K562 (cell line): ENCODE results near the gene ZCCHC24. TPM values are rescaled to one million over a fixed set of nuclear protein-coding genes. Genes with fewer than 3 reads are reported as not detected.

ENCODE experiments used
- ATAC-seq: fragments of 200-7000 bp; cut with Tn5 transposase; 3 replicates; pipeline ENCODE4 v1.9.1; 2020; ENCODE audit warnings: moderate library complexity
- BruUV-seq: library from RNA; stranded (reverse); fragments of 400-500 nt; replicated peaks from 2 replicates; lab custom pipeline; 2021; lab: Mats Ljungman, UMichigan
- CTCF ChIA-PET: fragments of 300-600 bp; formaldehyde crosslinking; extraction: SDS; loops from one replicate; lab custom pipeline; 2021; ENCODE audit warnings: low intra/inter-chr PET ratio; lab: Yijun Ruan, JAX
- POLR2A ChIA-PET: fragments of 300-600, 350-650 bp; sonication (Branson Sonifier 250); formaldehyde crosslinking; extraction: SDS; loops from one replicate; lab custom pipeline; 2021; ENCODE audit warnings: antibody characterized with exemption, inconsistent platforms; lab: Yijun Ruan, JAX
- DNase-seq, 4 experiments: peaks; one replicate each; pipeline versions ENCODE4 v3.0.0 to v3.0.0-alpha.2; 2011 to 2018; ENCODE audit warnings: low spot score in 3 of 4, mixed read lengths in 3 of 4; ENCODE audit errors: extremely low read depth in 1 of 4
- FAIRE-seq: peaks from 2 replicates; lab custom pipeline; 2011; peaks lifted over from hg19 to GRCh38; lab: Jason Lieb, UNC
- H2AFZ ChIP-seq: 2 replicates; pipeline ENCODE4 v1.6.0; 2011; ENCODE audit warnings: low read depth, low read length, control low read depth, inconsistent platforms
- H3K27ac ChIP-seq: fragments of 200-600 bp; 3 replicates; pipeline ENCODE4 v1.8.0; 2011; ENCODE audit warnings: low read depth, mild to moderate bottlenecking, control low read depth, inconsistent platforms, low read length, moderate library complexity, mixed read lengths; ENCODE audit errors: extremely low read depth
- H3K27me3 ChIP-seq, 2 experiments: fragments of 300-600 bp in 1 of 2; 2 replicates in 1 of 2; 3 replicates in 1 of 2; pipeline versions ENCODE4 v1.6.0 to v1.8.0; 2011; ENCODE audit warnings: inconsistent platforms in 2 of 2, low read length in 2 of 2, mild to moderate bottlenecking in 1 of 2, mixed read lengths in 1 of 2, moderate library complexity in 1 of 2; ENCODE audit not compliant: control insufficient read depth in 2 of 2, insufficient read depth in 2 of 2
- H3K36me3 ChIP-seq: fragments of 300-600 bp; 3 replicates; pipeline ENCODE4 v1.8.0; 2011; ENCODE audit warnings: mild to moderate bottlenecking, low read length, inconsistent platforms; ENCODE audit not compliant: control insufficient read depth, insufficient read depth
- H3K4me1 ChIP-seq, 2 experiments: fragments of 200-600 bp in 1 of 2; replicated peaks in 1 of 2; 2 replicates in 1 of 2; 3 replicates in 1 of 2; pipeline versions ENCODE4 v1.5.1 to v1.8.0; 2011; ENCODE audit warnings: inconsistent platforms in 2 of 2, low read length in 2 of 2, mild to moderate bottlenecking in 1 of 2, mixed read lengths in 1 of 2, moderate library complexity in 1 of 2; ENCODE audit not compliant: control insufficient read depth in 2 of 2, insufficient read depth in 2 of 2
- H3K4me2 ChIP-seq: 2 replicates; pipeline ENCODE4 v1.6.1; 2011; ENCODE audit warnings: low read length, control low read depth, inconsistent platforms, mixed read lengths; ENCODE audit not compliant: insufficient read depth
- H3K4me3 ChIP-seq: fragments of 200-600 bp; sonication (generic), shearing (Covaris generic); 2 replicates; pipeline ENCODE4 v1.5.1; 2016; ENCODE audit warnings: control low read depth, inconsistent platforms
- H3K79me2 ChIP-seq: fragments of 200-600 bp; 3 replicates; pipeline ENCODE4 v1.8.0; 2011; ENCODE audit warnings: low read length, inconsistent platforms; ENCODE audit not compliant: control insufficient read depth, insufficient read depth
- H3K9ac ChIP-seq, 2 experiments: 2 replicates each; pipeline versions ENCODE4 v1.6.0 to v1.6.1; 2011; ENCODE audit warnings: low read depth in 2 of 2, low read length in 2 of 2, control low read depth in 1 of 2, inconsistent platforms in 1 of 2, mild to moderate bottlenecking in 1 of 2, mixed read lengths in 1 of 2; ENCODE audit not compliant: insufficient read depth in 1 of 2
- H3K9me1 ChIP-seq: one replicate; pipeline ENCODE4 v1.6.0; 2011; ENCODE audit warnings: inconsistent platforms, mild to moderate bottlenecking, low read length, moderate library complexity; ENCODE audit not compliant: control insufficient read depth, insufficient read depth
- H3K9me3 ChIP-seq: replicated peaks from 2 replicates; pipeline ENCODE4 v1.5.1; 2011; ENCODE audit warnings: low read depth, low read length, inconsistent platforms; ENCODE audit not compliant: control insufficient read depth, insufficient read depth
- H4K20me1 ChIP-seq: replicated peaks from 2 replicates; pipeline ENCODE4 v1.6.1; 2011; ENCODE audit warnings: low read length, inconsistent platforms, mixed read lengths; ENCODE audit not compliant: control insufficient read depth, insufficient read depth
- ADNP ChIP-seq: fragments of 200-800 bp; sonication (Bioruptor generic); IDR thresholded peaks from 2 replicates; pipeline ENCODE4 v1.6.1; 2016; ENCODE audit warnings: missing genetic modification characterization, missing compliant biosample characterization
- CBX3 ChIP-seq, 2 experiments: IDR thresholded peaks; 1 replicate in 1 of 2; 2 replicates in 1 of 2; pipeline ENCODE4 v1.6.1; 2012; ENCODE audit warnings: inconsistent platforms in 2 of 2, low read length in 2 of 2, borderline replicate concordance in 1 of 2, control low read depth in 1 of 2
- CCAR2 ChIP-seq: fragments of 200-400 bp; formaldehyde crosslinking; IDR thresholded peaks from 2 replicates; pipeline ENCODE4 v1.6.1; 2017; ENCODE audit warnings: mild to moderate bottlenecking, low read depth, low read length
- CHD2 ChIP-seq: IDR thresholded peaks from 2 replicates; pipeline ENCODE4 v1.6.1; 2011; ENCODE audit warnings: low read depth, low read length
- E2F6 ChIP-seq, 2 experiments: IDR thresholded peaks; 2 replicates each; pipeline ENCODE4 v1.6.1; 2011; ENCODE audit warnings: borderline replicate concordance in 1 of 2, control low read depth in 1 of 2, low read depth in 1 of 2, low read length in 1 of 2, mild to moderate bottlenecking in 1 of 2, mixed read lengths in 1 of 2, moderate library complexity in 1 of 2; ENCODE audit not compliant: insufficient read depth in 1 of 2, insufficient read length in 1 of 2, poor library complexity in 1 of 2, severe bottlenecking in 1 of 2; ENCODE audit errors: extremely low read depth in 1 of 2
- PCBP1 ChIP-seq: fragments of 200-400 bp; formaldehyde crosslinking; IDR thresholded peaks from 2 replicates; pipeline ENCODE4 v1.6.1; 2018; ENCODE audit warnings: mild to moderate bottlenecking, low read depth, low read length; ENCODE audit not compliant: poor library complexity, severe bottlenecking
- ZNF197 ChIP-seq: fragments of 200-800 bp; sonication (Bioruptor generic); IDR thresholded peaks from 2 replicates; pipeline ENCODE4 v1.6.1; 2016; ENCODE audit warnings: low read depth, missing genetic modification characterization, missing compliant biosample characterization
- ZNF318 ChIP-seq, 2 experiments: fragments of 450-650 bp; IDR thresholded peaks; 2 replicates each; pipeline ENCODE4 v1.6.1; 2016; ENCODE audit warnings: mild to moderate bottlenecking in 2 of 2, borderline replicate concordance in 1 of 2, low read depth in 1 of 2, moderate library complexity in 1 of 2
- ZNF79 ChIP-seq: fragments of 250-450 bp; sonication (Bioruptor Pico); IDR thresholded peaks from 2 replicates; pipeline ENCODE4 v1.4.0; 2020; ENCODE audit warnings: low read depth, mild to moderate bottlenecking, moderate library complexity
- WGBS: fragments of 100-300 bp; shearing (Covaris generic); methylation state at CpG from one replicate; pipeline ENCODE4 v1.1.6; 2016; ENCODE audit warnings: low coverage, mixed read lengths; ENCODE audit not compliant: insufficient coverage; ENCODE audit errors: missing lambda C conversion rate; 5-methylcytosine and 5-hydroxymethylcytosine counted together
- in situ Hi-C: fragments of 300-500 bp; cut with MboI; formaldehyde crosslinking; loops from 4 replicates; pipeline ENCODE4 v1.15.0; 2018; ENCODE audit warnings: inconsistent platforms, mixed read lengths
- intact Hi-C: fragments of 100-400 bp; cut with micrococcal nuclease; formaldehyde crosslinking; loops from 2 replicates; pipeline ENCODE4 v1.14.2; 2022
- polyA plus RNA-seq, 8 experiments: library from polyadenylated mRNA; depleted of rRNA in 4 of 8; stranded (reverse) in 5 of 8; unstranded in 3 of 8; fragments of >200 nt; fragmentation: Nextera tagmentation in 2 of 8; fragmentation: Illumina TruSeq in 1 of 8; extraction: Ambion mirVana in 2 of 8; extraction: Trizol in 1 of 8; gene quantifications; 2 replicates each; pipeline versions ENCODE4 v1.2.1 to v1.2.3, GENCODE V29; 2011 to 2014; ENCODE audit warnings: inconsistent platforms in 1 of 8, missing spikeins in 1 of 8
- total RNA-seq, 7 experiments: library from RNA; depleted of rRNA in 6 of 7; stranded (reverse); fragments of >200 nt in 6 of 7; fragmentation: Illumina TruSeq in 2 of 7; extraction: Trizol in 2 of 7; gene quantifications; 2 replicates each; pipeline versions ENCODE4 v1.2.1 to v1.2.3, GENCODE V29; 2011 to 2021; ENCODE audit warnings: low replicate concordance in 1 of 7

Gene ZCCHC24
- total and polyA plus RNA-seq, 9 of the 15 experiments (the other 6 are each of a cell fraction or from before 2014, with no cell fraction given), result 0.84 to 11.0 (median 4.6) TPM

DNA sequence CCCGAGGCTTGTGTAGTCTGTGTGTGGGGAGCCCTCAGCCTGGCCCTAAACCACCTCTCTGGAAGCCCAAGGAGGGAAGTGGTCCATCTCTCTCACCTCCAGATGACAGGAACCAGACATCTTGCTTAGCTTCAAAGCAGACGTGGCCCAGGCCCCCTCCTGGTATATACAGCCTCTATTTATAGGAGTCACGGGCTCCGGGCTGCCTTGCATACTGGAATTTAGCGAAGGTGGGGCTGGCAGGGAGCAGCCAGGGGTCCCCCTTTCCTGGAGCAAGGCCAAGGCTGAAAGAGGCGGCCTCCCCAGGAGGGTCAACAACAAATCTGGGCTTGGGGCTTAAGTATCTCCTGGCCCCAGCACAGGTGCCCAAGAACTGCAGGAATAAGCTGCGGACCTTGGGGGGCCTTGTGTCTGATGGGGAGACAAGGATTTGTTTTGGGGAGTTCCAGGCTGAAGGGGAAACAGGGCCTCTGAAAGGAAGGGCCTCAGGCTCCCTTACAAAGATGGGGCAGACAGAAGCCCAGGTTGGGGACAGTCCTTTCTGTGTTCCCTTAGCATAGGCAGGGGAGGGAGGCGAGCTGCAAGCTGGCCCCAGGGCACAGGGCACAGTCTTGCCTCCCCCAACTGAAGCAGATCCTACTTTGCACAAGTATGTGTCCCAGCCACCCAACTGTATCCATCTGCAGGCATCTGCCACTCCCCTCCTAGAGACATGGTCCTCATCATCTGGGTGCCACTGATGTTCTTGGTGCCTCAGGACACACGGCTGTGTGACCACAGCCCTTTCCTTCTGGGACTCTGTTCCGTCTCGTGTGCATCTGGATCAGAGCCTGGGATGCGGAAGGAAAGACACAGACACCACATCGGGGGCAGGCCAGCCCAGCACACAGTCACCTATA is 11.9 kb downstream of the ZCCHC24 start:
- FAIRE-seq (no peak), ATAC-seq (no peak), DNase-seq (no peak)
- H3K27me3 ChIP-seq, result no peaks in the 10 kb centered on the region
- H3K79me2 ChIP-seq, result no peaks in the 10 kb centered on the region
- no peak overlapping the region for H3K4me3 ChIP-seq
- H4K20me1 ChIP-seq, result peaks cover 8% of the 10 kb centered on the region; the same call in 1 of the 2 replicates
- WGBS, result 67% methylated on average over 11 of the region's 13 CpGs
- no peak overlapping the region for H3K4me2 ChIP-seq
- ChIA-PET CTCF (no interaction called here), POLR2A (interaction anchor here (0.6 to 2.3 kb wide), 9 partner anchors 11 to 54 kb away, joined by 3 to 10 read pairs (median 3); no protein-coding TSS in a partner anchor)
- in situ Hi-C loops (no loop called here), intact Hi-C loops (no loop called here)
- BruUV-seq, result no TSS peak
- no peak overlapping the region for H3K27ac ChIP-seq
- H3K36me3 ChIP-seq, result no peaks in the 10 kb centered on the region; the same call in 2 of the 3 replicates
- H3K9me3 ChIP-seq, result no peaks in the 10 kb centered on the region
- peak overlapping the region in 1 of 2 experiments; percentile 15; a peak in 1 of 4 replicates for H3K9ac ChIP-seq
- H2AFZ ChIP-seq, result no peak overlapping the region
- peaks cover 11 to 28% of the 10 kb centered on the region in 2 experiments for H3K4me1 ChIP-seq
- peaks cover 3% of the 10 kb centered on the region for H3K9me1 ChIP-seq
- no peak for TF ChIP-seq E2F6 (IDR thresholded peaks at IDR 0.05; ENCODE audit: borderline replicate concordance in 1 of 2, extremely low read depth in 1 of 2, insufficient read depth in 1 of 2, insufficient read length in 1 of 2, low read depth in 1 of 2, low read length in 1 of 2, poor library complexity in 1 of 2, severe bottlenecking in 1 of 2)
- no peak for TF ChIP-seq CBX3 (IDR thresholded peaks at IDR 0.05; ENCODE audit: borderline replicate concordance in 1 of 2, low read length in 2 of 2)
- TF ChIP-seq ZNF79 (CRISPR knock-in tag), result no peak
- TF ChIP-seq PCBP1, result no peak
- TF ChIP-seq ZNF197, result no peak
- no peak for TF ChIP-seq CHD2
- no peak for TF ChIP-seq ADNP
- TF ChIP-seq ZNF318 (IDR thresholded peaks at IDR 0.05; ENCODE audit: borderline replicate concordance in 1 of 2, low read depth in 1 of 2), result no peak
- no peak for TF ChIP-seq CCAR2
